Liver (tissue), 9 donors: Measurements from ENCODE around the gene MUTYH. TPM values are rescaled to one million over a fixed set of nuclear protein-coding genes. Genes with fewer than 3 reads are reported as not detected.
A peak's percentile ranks its signal among the peaks of the same experiment; 100 is the strongest.

ENCODE experiments used
- DNase-seq: peaks from one replicate; pipeline ENCODE4 v3.0.0-alpha.2; 2017; ENCODE audit warnings: low spot score
- H3K27ac ChIP-seq, 2 donors: one replicate each; pipeline ENCODE4 v1.7.0; 2013; ENCODE audit warnings: inconsistent platforms in 2 of 2, low read length in 2 of 2, control low read depth in 1 of 2, low read depth in 1 of 2, mild to moderate bottlenecking in 1 of 2
- H3K27me3 ChIP-seq, 4 donors: one replicate each; pipeline versions ENCODE4 v1.6.1 to v1.7.0; 2013; ENCODE audit warnings: low read length in 3 of 4, inconsistent platforms in 1 of 4, mild to moderate bottlenecking in 1 of 4, moderate library complexity in 1 of 4; ENCODE audit not compliant: control insufficient read depth in 4 of 4, insufficient read depth in 4 of 4
- H3K36me3 ChIP-seq, 4 donors: one replicate each; pipeline versions ENCODE4 v1.6.1 to v1.7.0; 2013; ENCODE audit warnings: low read length in 3 of 4, mild to moderate bottlenecking in 3 of 4, low read depth in 1 of 4, moderate library complexity in 1 of 4; ENCODE audit not compliant: control insufficient read depth in 4 of 4, insufficient read depth in 3 of 4
- H3K4me1 ChIP-seq, 4 donors: one replicate each; pipeline versions ENCODE4 v1.6.1 to v1.7.0; 2013; ENCODE audit warnings: low read length in 3 of 4, mild to moderate bottlenecking in 3 of 4, moderate library complexity in 1 of 4; ENCODE audit not compliant: control insufficient read depth in 4 of 4, insufficient read depth in 4 of 4
- H3K4me3 ChIP-seq, 3 donors: one replicate each; pipeline versions ENCODE4 v1.6.1 to v1.7.0; 2013; ENCODE audit warnings: low read length in 3 of 3, control low read depth in 1 of 3, low read depth in 1 of 3, mild to moderate bottlenecking in 1 of 3
- H3K9ac ChIP-seq, 2 donors: one replicate each; pipeline ENCODE4 v1.7.0; 2013; ENCODE audit warnings: low read length in 2 of 2, mild to moderate bottlenecking in 2 of 2, moderate library complexity in 2 of 2, control low read depth in 1 of 2, low read depth in 1 of 2
- H3K9me3 ChIP-seq, 4 donors: one replicate each; pipeline versions ENCODE4 v1.6.1 to v1.7.0; 2013; ENCODE audit warnings: low read length in 3 of 4; ENCODE audit not compliant: control insufficient read depth in 4 of 4
- ATF3 ChIP-seq: IDR thresholded peaks from 2 replicates; pipeline ENCODE4 v1.6.1; 2016; ENCODE audit warnings: antibody characterized with exemption
- CTCF ChIP-seq: fragments of 150-350 bp; IDR thresholded peaks from 2 replicates; pipeline ENCODE4 v1.5.1; 2017; ENCODE audit warnings: improper control_type of control experiment, low read depth, low read length; ENCODE audit not compliant: missing input control
- EGR1 ChIP-seq, 2 donors: IDR thresholded peaks; 2 replicates each; pipeline ENCODE4 v1.6.1; 2016 to 2018; ENCODE audit warnings: antibody characterized with exemption in 2 of 2, low read depth in 2 of 2
- FOXA1 ChIP-seq: IDR thresholded peaks from 2 replicates; pipeline ENCODE4 v1.6.1; 2016; ENCODE audit warnings: antibody characterized with exemption
- FOXA2 ChIP-seq: IDR thresholded peaks from 2 replicates; pipeline ENCODE4 v1.6.1; 2016; ENCODE audit warnings: antibody characterized with exemption
- HNF4A ChIP-seq, 2 donors: conservative IDR thresholded peaks; 2 replicates each; pipeline ENCODE4 v1.6.1; 2016; ENCODE audit warnings: antibody characterized with exemption in 2 of 2, mild to moderate bottlenecking in 2 of 2
- HNF4G ChIP-seq: IDR thresholded peaks from 2 replicates; pipeline ENCODE4 v1.6.1; 2016; ENCODE audit warnings: antibody characterized with exemption
- JUND ChIP-seq, 2 donors: IDR thresholded peaks; 2 replicates each; pipeline ENCODE4 v1.6.1; 2016; ENCODE audit warnings: antibody characterized with exemption in 2 of 2
- NR2F2 ChIP-seq: IDR thresholded peaks from 2 replicates; pipeline ENCODE4 v1.6.1; 2016; ENCODE audit warnings: antibody characterized with exemption
- RAD21 ChIP-seq, 2 donors: IDR thresholded peaks; 2 replicates each; pipeline ENCODE4 v1.6.1; 2016; ENCODE audit warnings: antibody characterized with exemption in 2 of 2, mild to moderate bottlenecking in 2 of 2
- TAF1 ChIP-seq: conservative IDR thresholded peaks from 2 replicates; pipeline ENCODE4 v1.6.1; 2016; ENCODE audit warnings: antibody characterized with exemption, mild to moderate bottlenecking
- YY1 ChIP-seq: IDR thresholded peaks from 2 replicates; pipeline ENCODE4 v1.6.1; 2016; ENCODE audit warnings: antibody characterized with exemption, mild to moderate bottlenecking
- WGBS: extraction: QIAGEN DNeasy Blood & Tissue Kit; methylation state at CpG from one replicate; pipeline ENCODE4 v1.1.7; 2013; 5-methylcytosine and 5-hydroxymethylcytosine counted together
- polyA plus RNA-seq, 2 donors: library from polyadenylated mRNA; stranded (reverse) in 1 of 2; unstranded in 1 of 2; fragments of 200-250 nt in 1 of 2; fragments of >200 nt in 1 of 2; fragmentation: Nextera tagmentation in 1 of 2; extraction: Ambion mirVana in 1 of 2; gene quantifications; one replicate each; pipeline versions ENCODE4 v1.2.1 to v1.2.3, GENCODE V29; 2013 to 2015
- total RNA-seq, 2 donors: library from RNA; depleted of rRNA; stranded (reverse); fragments of >200 nt; gene quantifications; one replicate each; pipeline ENCODE4 v1.2.3, GENCODE V29; 2014
- donor health status: healthy.
- donor health status: healthy.
- donor health status: healthy.
- donor health status: healthy.
- donor health status: healthy.

Gene MUTYH
- total and polyA plus RNA-seq, 4 donors: 5.2 to 10.0 (median 8.2) TPM

- TF ChIP-seq RAD21 (IDR thresholded peaks at IDR 0.05) (no peak), EGR1 (IDR thresholded peaks at IDR 0.05; ENCODE audit: low read depth in 2 of 2) (no peak), YY1 (no peak), NR2F2 (no peak), CTCF (no peak), ATF3 (no peak)
- no peak overlapping the region for H3K27ac ChIP-seq
- peaks cover 6 to 49% (median 23%) of the 10 kb centered on the region in 4 donors for H3K36me3 ChIP-seq
- no peak for DNase-seq
- no peak overlapping the region for H3K9ac ChIP-seq
- H3K9me3 ChIP-seq: no peaks in the 10 kb centered on the region
- no peak overlapping the region for H3K4me3 ChIP-seq
- WGBS: 92% methylated on average over 13 of the region's 13 CpGs
- peaks cover 3 to 26% (median 24%) of the 10 kb centered on the region in 4 donors for H3K4me1 ChIP-seq
- H3K27me3 ChIP-seq: no peaks in the 10 kb centered on the region
These were observed 4.8 kb upstream of the MUTYH start for GRCh38 chr1:45345014-45345413.

- no peak overlapping the region for H3K4me3 ChIP-seq
- H3K27me3 ChIP-seq: no peaks in the 10 kb centered on the region
- H3K9ac ChIP-seq: no peak overlapping the region
- H3K4me1 ChIP-seq: peaks cover 3 to 25% (median 23%) of the 10 kb centered on the region in 4 donors
- TF ChIP-seq HNF4G: no peak
- no peak for TF ChIP-seq NR2F2
- no peak for TF ChIP-seq FOXA2
- no peak for TF ChIP-seq HNF4A (conservative IDR thresholded peaks at IDR 0.05)
- no peaks in the 10 kb centered on the region for H3K9me3 ChIP-seq
- H3K27ac ChIP-seq: no peak overlapping the region
- WGBS: 99% methylated on average over 2 of the region's 2 CpGs
- DNase-seq: no peak
- H3K36me3 ChIP-seq: peaks cover 6 to 49% (median 23%) of the 10 kb centered on the region in 4 donors
These were observed 4.3 kb upstream of the MUTYH start for GRCh38 chr1:45344499-45344898.

GRCh38 chr1:45340816-45341466, 701 bp upstream of the MUTYH start:
- DNase-seq: no peak
- no peaks in the 10 kb centered on the region for H3K27me3 ChIP-seq
- peak overlapping the region; percentile 66 to 84 for H3K9ac ChIP-seq
- peaks cover 3 to 25% (median 17%) of the 10 kb centered on the region in 4 donors for H3K4me1 ChIP-seq
- H3K27ac ChIP-seq: peak overlapping the region; percentile 97 to 98
- no peaks in the 10 kb centered on the region for H3K9me3 ChIP-seq
- peaks cover 6 to 43% (median 20%) of the 10 kb centered on the region in 4 donors for H3K36me3 ChIP-seq
- no peak for TF ChIP-seq CTCF
- TF ChIP-seq ATF3: no peak
- TF ChIP-seq HNF4A (conservative IDR thresholded peaks at IDR 0.05): no peak
- no peak for TF ChIP-seq EGR1 (IDR thresholded peaks at IDR 0.05; ENCODE audit: low read depth in 2 of 2)
- no peak for TF ChIP-seq FOXA1
- no peak for TF ChIP-seq JUND (IDR thresholded peaks at IDR 0.05)
- TF ChIP-seq FOXA2: no peak
- TF ChIP-seq TAF1: no peak
- no peak for TF ChIP-seq HNF4G
- TF ChIP-seq NR2F2: no peak
- 32% methylated on average over 6 of the region's 6 CpGs for WGBS
- peak overlapping the region; percentile 79 to 98 (median 80) for H3K4me3 ChIP-seq
